GM18498 (cell line): ENCODE measurements around the gene VPS54.

ENCODE experiments used
- ATAC-seq: cut with Tn5 transposase; IDR thresholded peaks from one replicate; pipeline ENCODE4 v1.9.1; 2021; ENCODE audit warnings: mild to moderate bottlenecking, moderate library complexity; ENCODE audit not compliant: unreplicated experiment

VPS54 gene

DNA sequence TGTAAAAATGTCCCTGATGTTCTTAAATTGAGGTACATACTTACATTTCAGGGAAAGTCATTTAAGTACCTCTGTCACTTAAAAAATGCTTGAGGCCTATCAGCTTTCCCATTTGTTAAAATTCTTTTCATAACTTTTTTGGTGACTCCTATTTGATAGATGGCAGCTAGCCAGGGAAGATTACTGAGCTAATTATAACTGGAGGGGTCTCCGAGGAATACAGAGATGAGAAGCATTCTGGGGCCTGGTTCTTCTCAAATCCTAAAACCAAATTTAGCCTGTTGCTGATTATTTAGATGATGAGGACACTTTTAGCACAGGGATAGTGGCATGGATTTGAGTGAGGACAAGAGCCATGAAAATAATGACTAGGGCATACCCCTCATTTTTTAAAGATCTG, 172.7 kb downstream of the VPS54 start:
- ATAC-seq = no peak

DNA sequence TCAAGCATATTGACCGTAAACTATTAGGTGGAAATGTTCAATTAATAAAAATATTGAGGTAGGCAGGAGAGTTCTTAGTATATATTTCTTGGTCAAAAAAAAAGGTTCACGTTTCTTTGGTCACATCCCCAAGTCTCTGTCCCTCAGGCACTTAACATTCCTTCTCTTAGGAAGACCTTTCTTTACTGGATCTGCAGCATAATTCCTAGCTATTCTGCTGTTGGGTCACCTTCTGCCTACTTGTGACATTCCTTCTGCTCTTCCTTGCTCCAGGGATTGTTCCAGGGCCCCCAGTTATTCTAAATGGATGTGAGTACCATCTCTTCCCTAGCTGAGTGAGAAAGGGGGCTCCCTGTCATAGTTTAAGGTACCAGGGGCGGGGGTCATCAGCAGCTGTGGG, 173.4 kb downstream of the VPS54 start:
- ATAC-seq = no peak

DNA sequence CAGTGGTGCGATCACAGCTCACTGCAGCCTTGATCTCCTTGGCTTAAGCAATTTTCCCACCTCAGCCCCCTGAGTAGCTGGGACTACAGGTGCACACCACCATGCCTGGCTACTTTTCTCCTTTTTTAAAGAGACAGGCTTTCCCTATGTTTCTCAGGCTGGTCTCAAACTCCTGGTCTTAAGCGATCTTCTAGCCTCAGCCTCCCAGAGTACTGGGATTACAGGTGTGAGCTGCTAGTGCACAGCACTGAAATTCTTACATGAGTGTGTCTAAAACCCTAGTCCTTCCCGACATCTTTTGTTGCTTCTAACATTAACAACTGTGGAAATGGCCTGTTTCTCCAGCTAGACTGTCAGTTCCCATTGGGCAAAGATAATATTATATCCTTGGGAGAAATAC, 174.6 kb downstream of the VPS54 start:
- no peak for ATAC-seq

DNA sequence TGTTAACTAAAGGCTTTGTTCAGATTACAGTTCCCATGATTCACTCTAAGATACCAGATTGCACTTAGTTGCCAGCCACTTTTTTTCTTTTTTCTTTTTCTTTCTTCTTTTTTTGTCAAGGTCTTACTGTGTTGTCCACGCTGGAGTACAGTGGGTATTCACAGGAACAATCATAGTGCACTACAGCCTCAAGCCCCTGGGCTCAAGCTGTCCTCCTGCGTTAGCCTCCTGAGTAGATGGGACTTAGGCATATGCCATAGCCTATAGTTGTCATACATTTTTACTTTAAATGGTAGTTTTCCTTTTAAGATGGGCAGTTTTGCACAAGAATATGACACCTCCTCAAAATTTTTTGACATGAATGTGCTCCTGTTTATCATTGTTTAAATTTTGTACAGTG, 175.4 kb downstream of the VPS54 start:
- no peak for ATAC-seq

DNA sequence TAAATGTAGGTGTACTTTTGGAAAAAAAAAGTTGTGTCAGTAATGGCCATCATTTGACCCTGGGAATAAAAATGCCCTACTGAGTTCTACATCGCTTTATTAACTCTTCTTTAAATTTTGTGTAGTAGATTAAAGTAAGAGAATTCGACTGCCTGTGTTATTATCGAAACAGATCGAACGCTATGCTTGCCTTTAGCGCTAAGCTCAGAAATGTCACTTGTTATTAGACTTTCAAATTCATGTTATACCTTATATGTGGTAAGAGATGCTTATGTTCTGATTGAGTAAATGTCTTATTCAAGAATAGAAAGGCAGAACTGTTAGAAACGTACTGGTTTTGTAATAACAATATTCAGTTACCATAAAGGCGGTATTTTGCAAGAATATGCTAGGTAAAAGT, 176.1 kb downstream of the VPS54 start:
- ATAC-seq = no peak

DNA sequence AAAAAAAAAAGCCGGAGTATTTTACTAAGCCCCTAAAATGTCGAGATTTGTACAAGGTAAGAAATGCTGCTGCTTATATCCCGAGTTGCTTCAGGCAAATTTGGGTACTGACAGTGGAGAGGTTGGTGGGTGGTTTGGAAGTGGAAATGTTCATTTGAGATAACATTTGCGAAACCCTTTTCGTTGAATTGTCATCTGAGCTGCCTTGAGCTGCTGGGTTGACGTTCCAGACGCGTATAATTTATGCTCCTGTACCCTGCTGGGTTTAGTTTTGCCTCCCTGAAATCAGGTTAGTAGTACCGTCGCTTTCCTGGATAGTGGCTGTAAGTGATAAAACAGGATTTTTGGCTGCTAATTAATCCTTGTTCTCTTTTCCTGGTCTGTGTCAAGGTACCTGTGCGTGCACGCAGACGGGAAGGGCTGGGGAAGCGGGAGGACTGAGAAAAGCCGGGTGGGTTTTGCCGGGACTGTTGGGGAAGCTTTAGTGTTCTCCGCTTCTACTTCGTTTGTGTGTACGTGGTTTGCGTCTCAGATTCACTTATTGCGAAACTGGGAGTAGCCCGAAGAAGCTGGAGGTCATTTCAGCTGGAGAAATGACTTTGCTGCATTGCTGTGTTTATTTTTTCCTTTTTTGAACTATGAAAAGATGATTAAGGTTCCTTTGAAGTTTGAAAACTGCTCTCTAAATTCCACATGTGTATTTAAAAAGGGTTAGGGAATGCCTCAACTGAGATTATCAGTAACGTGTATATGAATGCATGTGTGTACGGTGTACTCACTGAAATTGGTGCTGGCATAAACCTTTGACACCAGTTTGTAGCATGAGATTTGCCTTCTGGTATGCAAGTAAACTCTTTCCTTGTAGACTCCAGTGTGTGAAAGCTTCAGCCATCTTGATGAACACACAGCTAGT, 176.8 kb downstream of the VPS54 start:
- ATAC-seq = no peak
